Measurements from ENCODE around the gene ALB.

Gene ALB

DNA sequence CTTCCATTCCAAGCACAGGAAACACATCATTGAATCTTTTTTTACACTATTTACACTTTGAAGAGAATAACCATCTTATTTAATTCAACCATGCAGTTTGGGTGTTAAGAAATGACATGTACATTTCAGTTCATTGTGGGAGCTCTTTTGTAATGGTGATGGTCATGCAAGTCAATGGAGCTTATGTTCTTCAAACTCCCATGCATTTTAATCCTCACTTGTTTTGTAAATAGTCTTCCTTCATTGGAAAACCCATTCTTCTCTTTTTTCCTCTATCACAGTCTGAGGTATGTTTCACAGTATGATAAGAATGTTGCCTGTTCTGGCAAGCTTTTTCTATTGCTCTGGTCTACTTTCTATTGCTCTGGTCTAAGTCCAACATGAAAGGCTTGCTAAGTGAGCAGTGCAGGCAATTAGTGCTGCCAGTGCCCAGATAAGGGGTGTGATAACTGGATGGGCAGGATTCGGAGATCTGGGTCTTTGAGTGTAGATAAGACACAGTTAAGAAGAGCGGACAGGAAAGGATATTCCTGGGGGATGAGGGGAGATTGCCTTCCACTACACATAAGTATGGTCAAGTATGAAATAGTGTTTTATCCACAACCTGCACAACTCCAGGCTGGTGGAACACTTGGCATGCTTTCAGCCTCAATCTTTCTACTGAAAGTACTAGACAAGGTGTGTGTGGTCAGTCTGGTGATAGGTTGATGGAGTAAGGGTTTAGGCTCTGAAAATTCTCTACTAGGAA lies 49.0 kb downstream of the ALB start:
- DNase-seq, result no peak

DNA sequence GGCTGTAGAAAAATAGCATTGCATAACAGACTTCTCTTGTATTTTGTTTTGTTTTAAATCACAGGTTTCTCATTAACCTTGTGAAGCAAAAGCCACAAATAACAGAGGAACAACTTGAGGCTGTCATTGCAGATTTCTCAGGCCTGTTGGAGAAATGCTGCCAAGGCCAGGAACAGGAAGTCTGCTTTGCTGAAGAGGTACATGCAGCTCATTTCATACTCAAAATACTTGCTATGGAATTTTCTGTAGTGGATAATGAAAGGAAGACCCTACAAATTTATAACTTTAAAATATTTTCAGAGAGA lies 49.6 kb downstream of the ALB start:
- DNase-seq, result no peak

DNA sequence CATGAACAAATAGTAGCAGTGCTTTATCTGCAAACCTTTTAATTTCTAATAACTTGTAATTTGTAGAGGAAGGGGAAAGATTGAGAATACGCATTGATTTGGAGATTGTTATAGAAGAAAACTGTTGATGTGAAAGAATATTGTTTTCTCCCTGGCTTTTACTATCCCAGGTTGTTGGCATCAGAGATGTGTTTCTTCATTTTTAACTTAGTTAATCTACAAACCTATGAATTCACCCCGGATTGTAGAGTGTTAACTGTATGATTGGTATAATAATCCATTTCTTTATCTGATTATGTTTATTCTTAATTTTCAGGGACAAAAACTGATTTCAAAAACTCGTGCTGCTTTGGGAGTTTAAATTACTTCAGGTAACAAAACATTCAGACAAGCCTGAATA lies 50.8 kb downstream of the ALB start:
- no peak for DNase-seq

DNA sequence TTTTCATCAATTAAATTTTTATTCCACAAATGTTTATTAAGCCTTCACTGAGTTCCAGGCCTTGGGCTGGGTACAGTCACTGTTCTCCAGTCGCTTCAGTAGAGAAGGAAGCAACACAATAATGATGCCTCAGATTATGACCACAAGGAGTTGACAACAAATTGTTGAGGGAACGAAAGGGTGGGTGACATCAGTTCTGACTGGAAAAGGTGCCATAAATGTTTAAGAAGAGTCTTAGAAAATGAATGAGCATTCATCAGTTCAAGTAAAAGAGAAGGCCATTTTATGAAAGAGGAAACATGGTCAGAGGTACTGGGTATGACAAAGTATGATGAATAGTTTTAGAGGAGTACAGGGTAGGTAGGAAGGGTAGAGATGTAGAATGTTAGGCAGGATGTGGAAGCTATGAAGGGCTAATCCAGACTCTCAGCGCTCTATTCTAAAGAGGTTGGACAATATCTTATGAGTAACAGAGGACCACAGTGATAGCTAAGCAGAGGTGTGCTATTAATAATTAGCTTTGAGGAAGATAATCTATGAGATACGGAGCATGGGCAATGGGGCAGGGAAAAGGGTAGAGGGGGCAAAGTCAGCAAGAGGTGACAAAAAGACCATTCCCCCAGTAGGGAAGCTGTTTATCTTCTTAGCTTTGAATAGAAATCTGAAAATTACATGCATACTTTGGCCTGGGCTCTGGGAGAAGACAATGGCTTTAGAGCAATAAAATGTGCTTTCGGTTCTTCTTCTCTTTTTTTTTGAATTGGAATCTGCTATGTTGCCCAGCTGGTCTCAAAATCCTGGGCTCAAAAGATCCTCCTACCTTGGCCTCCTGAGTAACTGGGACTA lies 52.3 kb downstream of the ALB start:
- no peak for DNase-seq

DNA sequence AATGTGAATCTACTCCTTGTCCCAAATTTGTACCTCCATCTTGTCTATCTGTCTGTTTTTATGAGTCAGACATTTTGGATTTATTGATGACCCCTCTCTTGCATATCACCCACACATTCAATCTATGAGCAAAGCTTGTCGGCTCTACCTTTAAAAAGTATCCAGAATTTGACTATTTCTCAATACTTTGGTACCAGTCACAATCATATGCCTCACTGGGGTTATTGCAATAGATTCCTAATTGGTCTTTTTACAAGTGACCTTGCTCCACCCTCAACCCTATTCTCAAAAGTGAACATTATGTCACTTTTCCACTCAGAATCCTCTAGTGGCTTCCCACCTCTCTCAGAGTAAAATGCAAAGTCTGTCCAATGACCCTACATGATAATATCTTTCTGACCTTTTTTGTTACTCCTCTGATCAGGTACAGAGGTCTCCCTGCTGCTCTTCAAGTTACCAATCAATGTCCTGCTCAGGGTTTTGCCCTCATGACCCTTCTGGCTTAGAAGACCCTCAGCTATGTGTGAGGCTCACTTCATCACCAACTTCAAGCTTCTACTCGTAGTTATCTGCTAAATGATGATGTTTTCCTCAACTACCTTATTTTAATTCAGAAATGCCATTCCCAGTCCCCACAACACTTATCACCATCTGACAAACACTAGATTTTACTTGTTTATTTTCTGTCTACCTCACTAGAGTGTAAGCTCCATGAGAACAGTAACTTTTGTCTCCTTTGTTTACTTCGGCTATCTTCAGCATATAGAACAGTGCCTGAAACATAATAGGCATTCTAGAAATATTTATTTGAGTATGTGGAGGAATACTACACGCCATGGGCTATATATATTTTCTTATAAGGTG lies 54.3 kb downstream of the ALB start:
- DNase-seq, result no peak

DNA sequence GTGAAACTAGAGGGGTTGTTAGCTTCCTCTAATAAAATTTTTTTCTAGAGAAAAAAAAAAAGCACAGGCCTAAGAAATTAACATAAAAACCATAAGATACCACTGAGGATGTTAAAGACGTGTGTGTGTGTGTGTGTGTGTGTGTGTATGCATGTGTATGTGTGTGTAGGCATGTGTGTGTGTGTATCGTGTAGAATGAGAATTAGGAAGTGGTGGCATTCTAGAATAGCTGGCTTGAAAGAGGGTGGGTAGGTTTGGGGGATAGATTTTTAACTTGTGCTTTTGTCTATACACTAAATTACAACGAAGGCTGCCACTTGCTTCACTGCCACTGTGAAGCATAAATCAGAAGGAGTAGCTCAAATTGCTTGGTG lies 54.9 kb downstream of the ALB start:
- DNase-seq, result no peak

DNA sequence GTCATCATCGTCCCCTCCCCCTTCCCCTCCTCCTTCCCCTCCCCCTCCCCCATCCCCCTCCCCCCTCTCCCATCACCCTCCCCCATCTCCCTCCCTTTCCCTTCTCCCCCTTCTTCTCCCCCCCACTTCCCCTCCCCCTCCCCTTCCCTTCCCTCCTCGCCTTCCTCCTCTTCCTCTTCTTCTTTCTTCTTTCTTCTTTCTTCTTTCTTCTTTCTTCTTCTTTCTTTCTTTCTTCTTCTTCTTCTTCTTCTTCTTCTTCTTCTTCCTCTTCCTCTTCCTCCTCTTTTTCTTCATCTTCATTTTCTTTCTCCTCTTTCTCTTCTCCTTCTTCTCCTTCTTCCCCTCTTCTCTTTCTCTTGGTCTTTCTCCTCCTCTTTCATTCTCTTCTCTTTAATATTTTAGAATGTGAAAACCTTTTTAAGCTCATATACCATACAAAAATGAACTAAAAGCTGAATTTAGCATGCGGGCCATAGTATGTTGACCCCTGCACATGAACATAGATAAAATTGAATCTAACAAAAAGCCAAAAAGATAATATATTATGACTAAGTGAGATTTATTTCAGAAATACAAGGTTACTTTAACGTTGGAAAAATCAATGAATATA lies 56.9 kb downstream of the ALB start:
- DNase-seq, result no peak

DNA sequence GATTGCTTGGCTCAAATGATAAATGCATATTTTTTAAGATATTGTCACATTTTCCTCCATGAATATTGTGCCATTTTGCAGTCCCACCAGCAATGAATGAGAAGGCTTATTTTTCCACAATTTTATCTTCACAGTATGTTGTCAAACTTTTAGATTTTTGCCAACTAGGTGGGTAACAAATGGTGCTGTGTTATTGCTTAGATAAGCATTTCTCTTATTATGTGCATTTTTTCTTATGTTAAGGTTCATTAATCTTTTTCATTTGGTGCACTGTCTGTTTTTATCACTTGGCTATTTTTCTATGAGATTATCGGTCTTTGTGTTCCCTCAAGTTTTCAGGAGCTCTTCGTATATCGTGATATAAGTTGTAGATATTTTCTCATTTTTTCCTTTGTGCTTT lies 64.1 kb downstream of the ALB start:
- no peak for DNase-seq

DNA sequence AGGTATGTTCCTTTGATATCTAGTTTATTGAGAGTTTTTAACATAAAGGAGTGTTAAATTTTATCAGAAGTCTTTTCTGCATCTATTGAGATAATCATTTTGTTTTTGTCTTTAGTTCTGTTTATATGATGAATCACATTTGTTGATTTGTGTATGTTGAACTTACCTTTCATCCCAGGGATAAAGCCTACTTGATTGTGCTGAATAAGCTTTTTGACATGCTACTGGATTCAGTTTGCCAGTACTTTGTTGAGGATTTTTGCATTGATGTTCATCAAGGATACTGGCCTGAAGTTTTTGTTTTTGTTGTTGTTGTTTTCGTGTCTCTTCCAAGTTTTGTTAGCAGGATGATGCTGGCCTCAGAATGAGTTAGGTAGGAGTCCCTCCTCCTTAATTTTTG lies 66.6 kb downstream of the ALB start:
- no peak for DNase-seq

Data from kidney glomerular epithelial cell (primary cell).